ENCODE measurements around the gene C2orf80. TPM values are rescaled to one million over a fixed set of nuclear protein-coding genes. Genes with fewer than 3 reads are reported as not detected.
A peak's percentile ranks its signal among the peaks of the same experiment; 100 is the strongest.

Gene C2orf80
- total RNA-seq, 1 donor from 2014 or later = not detected

GRCh38 chr2:208135794-208136715 lies 53.8 kb downstream of the C2orf80 start:
- no peak overlapping the region for H3K4me2 ChIP-seq
- H3K4me1 Mint-ChIP-seq = peaks cover under 1% of the 10 kb centered on the region
- H3K9ac ChIP-seq = no peak overlapping the region
- no peaks in the 10 kb centered on the region for H3K9me3 ChIP-seq (ENCODE audit: low read depth)
- H3K27me3 ChIP-seq = no peaks in the 10 kb centered on the region
- no peak for TF ChIP-seq EZH2 (IDR thresholded peaks at IDR 0.05)
- no peaks in the 10 kb centered on the region for H3K36me3 ChIP-seq
- H3K9me3 Mint-ChIP-seq = peaks cover 2% of the 10 kb centered on the region
- no peaks in the 10 kb centered on the region for H4K20me1 ChIP-seq (ENCODE audit: low read depth)
- no peak overlapping the region for H3K4me3 Mint-ChIP-seq
- no peaks in the 10 kb centered on the region for H3K79me2 ChIP-seq (ENCODE audit: low read depth)
- H3K4me1 ChIP-seq = peaks cover 9% of the 10 kb centered on the region
- H3K27ac Mint-ChIP-seq = no peak overlapping the region
- no peaks in the 10 kb centered on the region for H3K36me3 Mint-ChIP-seq
- H3K4me3 ChIP-seq = no peak overlapping the region
- H2AFZ ChIP-seq (replicated peaks) = no peak overlapping the region
- no peaks in the 10 kb centered on the region for H3F3A ChIP-seq (ENCODE audit: low read depth)
- H3K27me3 Mint-ChIP-seq (ENCODE audit: insufficient read depth, low read depth) = peaks cover 3% of the 10 kb centered on the region
- DNase-seq (ENCODE audit: low spot score) = no peak
- no peak overlapping the region for H3K27ac ChIP-seq

DNA sequence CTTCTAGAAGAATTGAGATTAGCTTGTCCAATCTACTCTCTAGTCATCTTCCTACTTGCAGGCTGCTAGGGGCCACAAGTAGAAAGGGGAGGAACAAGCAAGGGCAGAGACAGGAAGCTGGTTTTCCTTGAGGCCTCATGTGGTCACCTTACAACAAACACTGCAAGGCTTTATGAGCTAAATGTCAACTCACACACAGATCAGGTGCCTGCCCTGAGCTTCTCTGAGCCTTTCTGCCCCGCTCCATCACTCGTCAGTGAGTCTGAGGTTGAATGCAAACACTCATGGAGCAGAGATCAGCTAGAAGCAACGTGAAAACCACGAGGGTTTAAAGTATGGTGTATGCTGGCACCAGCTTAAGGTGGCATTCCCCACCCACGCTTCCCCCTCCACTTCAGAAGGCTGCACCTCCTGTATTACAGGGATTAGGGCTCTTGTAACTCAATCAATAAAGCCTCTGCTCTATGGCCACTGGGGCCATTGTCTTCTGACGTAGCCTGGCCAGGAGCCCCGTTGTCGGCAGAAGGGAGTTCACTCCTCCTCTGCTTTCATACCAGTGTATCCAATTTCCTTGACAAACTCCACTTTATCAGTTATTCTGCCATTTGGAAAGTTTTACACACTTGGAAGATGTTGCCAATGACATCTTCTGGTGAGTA lies 54.8 kb downstream of the C2orf80 start:
- no peak overlapping the region for H3K4me3 ChIP-seq
- H3K9me3 Mint-ChIP-seq = peaks cover 2% of the 10 kb centered on the region
- H2AFZ ChIP-seq (replicated peaks) = peak overlapping the region; percentile 42
- H3K36me3 ChIP-seq = no peaks in the 10 kb centered on the region
- H4K20me1 ChIP-seq (ENCODE audit: low read depth) = no peaks in the 10 kb centered on the region
- H3K79me2 ChIP-seq (ENCODE audit: low read depth) = no peaks in the 10 kb centered on the region
- H3K27ac Mint-ChIP-seq = no peak overlapping the region
- peaks cover 10% of the 10 kb centered on the region for H3K4me1 Mint-ChIP-seq
- H3K27ac ChIP-seq = no peak overlapping the region
- H3K4me3 Mint-ChIP-seq = no peak overlapping the region
- H3K9me3 ChIP-seq (ENCODE audit: low read depth) = no peaks in the 10 kb centered on the region
- H3K27me3 Mint-ChIP-seq (ENCODE audit: insufficient read depth, low read depth) = peaks cover 3% of the 10 kb centered on the region
- no peak overlapping the region for H3K9ac ChIP-seq
- TF ChIP-seq EZH2 (IDR thresholded peaks at IDR 0.05) = no peak
- peaks cover 9% of the 10 kb centered on the region for H3K4me1 ChIP-seq
- no peaks in the 10 kb centered on the region for H3K36me3 Mint-ChIP-seq
- DNase-seq (ENCODE audit: low spot score) = peak; percentile 16
- H3K27me3 ChIP-seq = no peaks in the 10 kb centered on the region
- H3K4me2 ChIP-seq = no peak overlapping the region
- H3F3A ChIP-seq (ENCODE audit: low read depth) = no peaks in the 10 kb centered on the region

GRCh38 chr2:208130712-208131110 lies 59.1 kb downstream of the C2orf80 start:
- no peak overlapping the region for H2AFZ ChIP-seq (replicated peaks)
- H3K27ac Mint-ChIP-seq = peak overlapping the region; percentile 31

More at GRCh38 chr2:208130712-208131110, 59.1 kb downstream of the C2orf80 start:
- Histone ChIP-seq H3K79me2 (ENCODE audit: low read depth) (no peaks in the 10 kb centered on the region), H3K27me3 (no peaks in the 10 kb centered on the region), H4K20me1 (ENCODE audit: low read depth) (no peaks in the 10 kb centered on the region), H3K4me1 (peaks cover 9% of the 10 kb centered on the region), H3F3A (ENCODE audit: low read depth) (no peaks in the 10 kb centered on the region), H3K9me3 (ENCODE audit: low read depth) (no peaks in the 10 kb centered on the region), H3K36me3 (no peaks in the 10 kb centered on the region), H3K4me3 (no peak overlapping the region), H3K27ac (no peak overlapping the region), H3K9ac (no peak overlapping the region), H3K4me2 (no peak overlapping the region)
- H3K27me3 Mint-ChIP-seq (ENCODE audit: insufficient read depth, low read depth) = peaks cover 3% of the 10 kb centered on the region
- H3K36me3 Mint-ChIP-seq = no peaks in the 10 kb centered on the region
- no peak overlapping the region for H3K4me3 Mint-ChIP-seq
- no peaks in the 10 kb centered on the region for H3K9me3 Mint-ChIP-seq
- H3K4me1 Mint-ChIP-seq = peaks cover 19% of the 10 kb centered on the region
- TF ChIP-seq CTCF (IDR thresholded peaks at IDR 0.05) (no peak), EZH2 (IDR thresholded peaks at IDR 0.05) (no peak), EZH2phosphoT487 (IDR thresholded peaks at IDR 0.05) (no peak)
- DNase-seq (ENCODE audit: low spot score) = no peak
